A549 (cell line): ENCODE results near the gene DDO. TPM values are rescaled to one million over a fixed set of nuclear protein-coding genes. Genes with fewer than 3 reads are reported as not detected.

Experiments used
- ATAC-seq, 2 experiments: fragments of 200-7000 bp in 1 of 2; fragments of >200 bp in 1 of 2; cut with Nextera tagmentation in 1 of 2; cut with Tn5 transposase in 1 of 2; 3 replicates each; pipeline versions ENCODE4 v1.8.0 to v1.9.1; 2018 to 2020; ENCODE audit warnings: mild to moderate bottlenecking in 1 of 2, moderate library complexity in 1 of 2
- CTCF ChIA-PET: fragments of 300-600 bp; sonication (Branson Sonifier 250); formaldehyde crosslinking; extraction: SDS; loops from one replicate; lab custom pipeline; 2021; ENCODE audit warnings: antibody characterized with exemption, inconsistent platforms; lab: Yijun Ruan, JAX
- POLR2A ChIA-PET: fragments of 350-600 bp; formaldehyde crosslinking; extraction: SDS; loops from one replicate; lab custom pipeline; 2021; ENCODE audit warnings: antibody characterized with exemption, inconsistent platforms; lab: Yijun Ruan, JAX
- DNase-seq, 2 experiments: peaks; one replicate each; pipeline versions ENCODE4 v3.0.0 to v3.0.0-alpha.2; 2011 to 2016; ENCODE audit warnings: low read depth in 1 of 2, low spot score in 1 of 2
- FAIRE-seq: peaks from 2 replicates; lab custom pipeline; 2011; peaks lifted over from hg19 to GRCh38; lab: Jason Lieb, UNC
- H3K27ac ChIP-seq, 2 experiments: fragments of >200 bp; sonication (Bioruptor Twin); formaldehyde crosslinking; 3 replicates each; pipeline ENCODE4 v1.5.1; 2016 to 2017
- H3K4me1 ChIP-seq: fragments of >200 bp; sonication (Bioruptor Twin); formaldehyde crosslinking; 3 replicates; pipeline ENCODE4 v1.6.1; 2016
- H3K4me2 ChIP-seq: fragments of >200 bp; sonication (Bioruptor Twin); formaldehyde crosslinking; 3 replicates; pipeline ENCODE4 v1.6.1; 2016
- H3K4me3 ChIP-seq: fragments of >200 bp; sonication (Bioruptor Twin); formaldehyde crosslinking; 3 replicates; pipeline ENCODE4 v1.5.1; 2016
- H3K9me3 ChIP-seq: fragments of >200 bp; sonication (Bioruptor Twin); formaldehyde crosslinking; 3 replicates; pipeline ENCODE4 v1.6.1; 2016
- BHLHE40 ChIP-seq: IDR thresholded peaks from 2 replicates; pipeline ENCODE4 v1.6.1; 2012; ENCODE audit warnings: low read depth, low read length, inconsistent platforms
- EHMT2 ChIP-seq: fragments of 200-600 bp; sonication (generic); IDR thresholded peaks from 2 replicates; pipeline ENCODE4 v1.6.1; 2016; ENCODE audit warnings: antibody characterized with exemption, low read depth, mild to moderate bottlenecking, moderate library complexity
- EP300 ChIP-seq, 2 experiments: fragments of >200 bp; sonication (Bioruptor Twin); formaldehyde crosslinking; IDR thresholded peaks; 2 replicates in 1 of 2; 3 replicates in 1 of 2; pipeline ENCODE4 v1.6.1; 2016 to 2017
- FOSB ChIP-seq: fragments of 250-450 bp; sonication (Bioruptor Pico); IDR thresholded peaks from 2 replicates; pipeline ENCODE4 v1.5.0; 2020; ENCODE audit warnings: mild to moderate bottlenecking, moderate library complexity
- HDAC2 ChIP-seq: fragments of 200-600 bp; sonication (generic); IDR thresholded peaks from 2 replicates; pipeline ENCODE4 v1.6.1; 2016
- HOXB13 ChIP-seq: fragments of 250-450 bp; sonication (Bioruptor Pico); IDR thresholded peaks from 2 replicates; pipeline ENCODE4 v1.5.0; 2020; ENCODE audit warnings: low read depth, mild to moderate bottlenecking, moderate library complexity
- MYC ChIP-seq: IDR thresholded peaks from 2 replicates; pipeline ENCODE4 v1.6.1; 2012; ENCODE audit warnings: mild to moderate bottlenecking, inconsistent platforms, low read length, improper control_type of control experiment, borderline replicate concordance
- PHF8 ChIP-seq: fragments of 200-600 bp; sonication (generic); IDR thresholded peaks from 2 replicates; pipeline ENCODE4 v1.6.1; 2016; ENCODE audit warnings: low read depth, mild to moderate bottlenecking, antibody characterized with exemption, moderate library complexity, borderline replicate concordance
- POLR2AphosphoS2 ChIP-seq: conservative IDR thresholded peaks from 2 replicates; pipeline ENCODE4 v1.6.1; 2012; ENCODE audit warnings: low read length, improper control_type of control experiment, inconsistent platforms
- RARB ChIP-seq: fragments of 250-450 bp; sonication (Bioruptor Pico); IDR thresholded peaks from 2 replicates; pipeline ENCODE4 v1.8.0; 2021; ENCODE audit warnings: mild to moderate bottlenecking, moderate library complexity
- RCOR1 ChIP-seq: fragments of 150-350 bp; IDR thresholded peaks from 2 replicates; pipeline ENCODE4 v1.6.1; 2014; ENCODE audit warnings: antibody characterized with exemption, low read length, low read depth
- ZFP36 ChIP-seq: fragments of 450-650 bp; IDR thresholded peaks from 2 replicates; pipeline ENCODE4 v1.6.1; 2014; ENCODE audit warnings: borderline replicate concordance; ENCODE audit not compliant: partially characterized antibody
- ZNF302 ChIP-seq: fragments of 250-450 bp; sonication (Bioruptor Pico); IDR thresholded peaks from 2 replicates; pipeline ENCODE4 v1.9.0; 2021; ENCODE audit warnings: inconsistent platforms, mild to moderate bottlenecking, moderate library complexity
- WGBS: methylation state at CpG from one replicate; pipeline ENCODE4 v1.1.6; 2017; ENCODE audit errors: missing lambda C conversion rate; 5-methylcytosine and 5-hydroxymethylcytosine counted together
- polyA plus RNA-seq, 4 experiments: library from polyadenylated mRNA; depleted of rRNA in 3 of 4; stranded (reverse); fragments of >200 nt; fragmentation: RNase III in 1 of 4; extraction: RNeasy Plus Mini Kit Qiagen cat#74134 plus additional on column Dnase treatment in 1 of 4; gene quantifications; 2 replicates in 3 of 4; 3 replicates in 1 of 4; pipeline ENCODE4 v1.2.3, GENCODE V29; 2011 to 2017
- TF ChIP-seq, protein P1 (sequence below): fragments of 150-350 bp; IDR thresholded peaks from 2 replicates; pipeline ENCODE4 v1.6.1; 2014; ENCODE audit warnings: low read depth, mild to moderate bottlenecking, low read length
- TF ChIP-seq, protein P2 (sequence below): fragments of 450-650 bp; IDR thresholded peaks from 2 replicates; pipeline ENCODE4 v1.6.1; 2014; ENCODE audit warnings: antibody characterized with exemption
- TF ChIP-seq, protein P3 (sequence below): IDR thresholded peaks from 2 replicates; pipeline ENCODE4 v1.6.1; 2012; ENCODE audit warnings: low read depth, borderline replicate concordance
- TF ChIP-seq, protein P4 (sequence below): fragments of 250-450 bp; sonication (Bioruptor Pico); IDR thresholded peaks from 2 replicates; pipeline ENCODE4 v1.5.0; 2020; ENCODE audit warnings: low read depth, mild to moderate bottlenecking, moderate library complexity
- TF ChIP-seq, protein P5 (sequence below): fragments of >200 bp; sonication (Bioruptor Twin); formaldehyde crosslinking; IDR thresholded peaks from 3 replicates; pipeline ENCODE4 v1.5.1; 2016
- TF ChIP-seq, protein P6 (sequence below): fragments of 200-600 bp; sonication (generic); IDR thresholded peaks from 2 replicates; pipeline ENCODE4 v1.6.1; 2016; ENCODE audit warnings: antibody characterized with exemption, mild to moderate bottlenecking, moderate library complexity

The DDO gene
- polyA plus RNA-seq, 2 of the 4 experiments (the other 2 are of a cell fraction) = 0.04 to 0.05 TPM

DNA sequence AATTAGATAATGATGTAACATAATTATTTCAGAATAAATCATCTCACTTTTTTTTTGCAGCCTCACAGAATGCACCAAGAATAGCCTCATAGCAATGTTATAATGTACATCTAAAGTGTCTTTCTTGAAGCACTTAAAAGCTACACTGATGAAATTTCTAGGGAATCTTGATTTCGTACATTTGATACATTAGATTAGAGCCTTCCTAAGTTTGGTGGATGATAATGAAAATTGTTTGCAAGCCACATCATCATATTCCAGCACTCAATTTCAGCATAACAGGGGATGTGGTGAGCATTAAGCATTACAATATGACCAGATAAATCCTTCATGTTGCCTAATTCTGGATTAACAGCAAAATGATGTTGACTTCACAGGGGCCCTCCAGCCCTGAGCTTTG, 47.5 kb downstream of the DDO start:
- FAIRE-seq = no peak
- Histone ChIP-seq H3K27ac (no peak overlapping the region), H3K4me2 (no peak overlapping the region), H3K4me1 (no peaks in the 10 kb centered on the region), H3K4me3 (no peak overlapping the region), H3K9me3 (no peaks in the 10 kb centered on the region)
- 28% methylated on average over 1 of the region's 1 CpG for WGBS
- DNase-seq = no peak
- TF ChIP-seq ZFP36 (no peak), MYC (no peak), HOXB13 (CRISPR knock-in tag) (no peak), PHF8 (no peak), ZNF302 (CRISPR knock-in tag) (no peak), EP300 (IDR thresholded peaks at IDR 0.05) (no peak), EHMT2 (no peak), HDAC2 (no peak), FOSB (CRISPR knock-in tag) (no peak), BHLHE40 (no peak), RCOR1 (no peak), RARB (CRISPR knock-in tag) (no peak)
- TF ChIP-seq, protein P1, sequence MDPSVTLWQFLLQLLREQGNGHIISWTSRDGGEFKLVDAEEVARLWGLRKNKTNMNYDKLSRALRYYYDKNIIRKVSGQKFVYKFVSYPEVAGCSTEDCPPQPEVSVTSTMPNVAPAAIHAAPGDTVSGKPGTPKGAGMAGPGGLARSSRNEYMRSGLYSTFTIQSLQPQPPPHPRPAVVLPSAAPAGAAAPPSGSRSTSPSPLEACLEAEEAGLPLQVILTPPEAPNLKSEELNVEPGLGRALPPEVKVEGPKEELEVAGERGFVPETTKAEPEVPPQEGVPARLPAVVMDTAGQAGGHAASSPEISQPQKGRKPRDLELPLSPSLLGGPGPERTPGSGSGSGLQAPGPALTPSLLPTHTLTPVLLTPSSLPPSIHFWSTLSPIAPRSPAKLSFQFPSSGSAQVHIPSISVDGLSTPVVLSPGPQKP = no peak
- TF ChIP-seq, protein P2, sequence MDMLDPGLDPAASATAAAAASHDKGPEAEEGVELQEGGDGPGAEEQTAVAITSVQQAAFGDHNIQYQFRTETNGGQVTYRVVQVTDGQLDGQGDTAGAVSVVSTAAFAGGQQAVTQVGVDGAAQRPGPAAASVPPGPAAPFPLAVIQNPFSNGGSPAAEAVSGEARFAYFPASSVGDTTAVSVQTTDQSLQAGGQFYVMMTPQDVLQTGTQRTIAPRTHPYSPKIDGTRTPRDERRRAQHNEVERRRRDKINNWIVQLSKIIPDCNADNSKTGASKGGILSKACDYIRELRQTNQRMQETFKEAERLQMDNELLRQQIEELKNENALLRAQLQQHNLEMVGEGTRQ = no peak
- TF ChIP-seq, protein P3, sequence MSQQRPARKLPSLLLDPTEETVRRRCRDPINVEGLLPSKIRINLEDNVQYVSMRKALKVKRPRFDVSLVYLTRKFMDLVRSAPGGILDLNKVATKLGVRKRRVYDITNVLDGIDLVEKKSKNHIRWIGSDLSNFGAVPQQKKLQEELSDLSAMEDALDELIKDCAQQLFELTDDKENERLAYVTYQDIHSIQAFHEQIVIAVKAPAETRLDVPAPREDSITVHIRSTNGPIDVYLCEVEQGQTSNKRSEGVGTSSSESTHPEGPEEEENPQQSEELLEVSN = no peak
- TF ChIP-seq, protein P4, sequence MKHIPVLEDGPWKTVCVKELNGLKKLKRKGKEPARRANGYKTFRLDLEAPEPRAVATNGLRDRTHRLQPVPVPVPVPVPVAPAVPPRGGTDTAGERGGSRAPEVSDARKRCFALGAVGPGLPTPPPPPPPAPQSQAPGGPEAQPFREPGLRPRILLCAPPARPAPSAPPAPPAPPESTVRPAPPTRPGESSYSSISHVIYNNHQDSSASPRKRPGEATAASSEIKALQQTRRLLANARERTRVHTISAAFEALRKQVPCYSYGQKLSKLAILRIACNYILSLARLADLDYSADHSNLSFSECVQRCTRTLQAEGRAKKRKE (CRISPR knock-in tag) = no peak
- ATAC-seq = no peak
- ChIA-PET POLR2A (no interaction called here), CTCF (interaction anchor here (1.5 kb wide), 1 partner anchor 328 kb away, joined by 3 read pairs; no protein-coding TSS in a partner anchor)

DNA sequence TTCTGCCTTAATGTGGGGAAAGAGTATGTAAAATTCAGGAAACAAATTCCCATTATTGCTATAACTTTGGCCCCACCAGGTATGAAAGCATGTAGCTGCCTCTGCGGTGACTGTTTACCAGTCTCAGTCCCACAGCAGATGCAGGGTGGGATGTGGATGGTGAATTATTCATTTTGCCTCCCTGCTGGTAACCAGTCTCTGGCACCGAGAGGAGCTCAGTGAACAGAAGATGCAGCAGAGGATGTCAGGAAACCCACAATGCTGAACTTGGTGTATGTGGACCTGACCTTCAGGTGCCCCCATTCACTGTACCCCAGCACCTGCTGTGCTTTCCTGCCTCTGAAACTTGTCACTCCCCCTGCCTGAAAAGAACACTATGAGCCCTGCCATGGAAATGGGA, 48.4 kb downstream of the DDO start:
- POLR2A ChIA-PET = no interaction called here
- Histone ChIP-seq H3K27ac (no peak overlapping the region), H3K4me3 (no peak overlapping the region), H3K4me2 (no peak overlapping the region), H3K9me3 (no peaks in the 10 kb centered on the region), H3K4me1 (no peaks in the 10 kb centered on the region)
- ATAC-seq (no peak), DNase-seq (no peak), FAIRE-seq (no peak)
- WGBS = 34% methylated on average over 2 of the region's 2 CpGs
- CTCF ChIA-PET = no interaction called here
- TF ChIP-seq POLR2AphosphoS2 = no peak
- TF ChIP-seq, protein P5, sequence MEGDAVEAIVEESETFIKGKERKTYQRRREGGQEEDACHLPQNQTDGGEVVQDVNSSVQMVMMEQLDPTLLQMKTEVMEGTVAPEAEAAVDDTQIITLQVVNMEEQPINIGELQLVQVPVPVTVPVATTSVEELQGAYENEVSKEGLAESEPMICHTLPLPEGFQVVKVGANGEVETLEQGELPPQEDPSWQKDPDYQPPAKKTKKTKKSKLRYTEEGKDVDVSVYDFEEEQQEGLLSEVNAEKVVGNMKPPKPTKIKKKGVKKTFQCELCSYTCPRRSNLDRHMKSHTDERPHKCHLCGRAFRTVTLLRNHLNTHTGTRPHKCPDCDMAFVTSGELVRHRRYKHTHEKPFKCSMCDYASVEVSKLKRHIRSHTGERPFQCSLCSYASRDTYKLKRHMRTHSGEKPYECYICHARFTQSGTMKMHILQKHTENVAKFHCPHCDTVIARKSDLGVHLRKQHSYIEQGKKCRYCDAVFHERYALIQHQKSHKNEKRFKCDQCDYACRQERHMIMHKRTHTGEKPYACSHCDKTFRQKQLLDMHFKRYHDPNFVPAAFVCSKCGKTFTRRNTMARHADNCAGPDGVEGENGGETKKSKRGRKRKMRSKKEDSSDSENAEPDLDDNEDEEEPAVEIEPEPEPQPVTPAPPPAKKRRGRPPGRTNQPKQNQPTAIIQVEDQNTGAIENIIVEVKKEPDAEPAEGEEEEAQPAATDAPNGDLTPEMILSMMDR = no peak
- no peak for TF ChIP-seq EP300 (IDR thresholded peaks at IDR 0.05)
- TF ChIP-seq, protein P6, sequence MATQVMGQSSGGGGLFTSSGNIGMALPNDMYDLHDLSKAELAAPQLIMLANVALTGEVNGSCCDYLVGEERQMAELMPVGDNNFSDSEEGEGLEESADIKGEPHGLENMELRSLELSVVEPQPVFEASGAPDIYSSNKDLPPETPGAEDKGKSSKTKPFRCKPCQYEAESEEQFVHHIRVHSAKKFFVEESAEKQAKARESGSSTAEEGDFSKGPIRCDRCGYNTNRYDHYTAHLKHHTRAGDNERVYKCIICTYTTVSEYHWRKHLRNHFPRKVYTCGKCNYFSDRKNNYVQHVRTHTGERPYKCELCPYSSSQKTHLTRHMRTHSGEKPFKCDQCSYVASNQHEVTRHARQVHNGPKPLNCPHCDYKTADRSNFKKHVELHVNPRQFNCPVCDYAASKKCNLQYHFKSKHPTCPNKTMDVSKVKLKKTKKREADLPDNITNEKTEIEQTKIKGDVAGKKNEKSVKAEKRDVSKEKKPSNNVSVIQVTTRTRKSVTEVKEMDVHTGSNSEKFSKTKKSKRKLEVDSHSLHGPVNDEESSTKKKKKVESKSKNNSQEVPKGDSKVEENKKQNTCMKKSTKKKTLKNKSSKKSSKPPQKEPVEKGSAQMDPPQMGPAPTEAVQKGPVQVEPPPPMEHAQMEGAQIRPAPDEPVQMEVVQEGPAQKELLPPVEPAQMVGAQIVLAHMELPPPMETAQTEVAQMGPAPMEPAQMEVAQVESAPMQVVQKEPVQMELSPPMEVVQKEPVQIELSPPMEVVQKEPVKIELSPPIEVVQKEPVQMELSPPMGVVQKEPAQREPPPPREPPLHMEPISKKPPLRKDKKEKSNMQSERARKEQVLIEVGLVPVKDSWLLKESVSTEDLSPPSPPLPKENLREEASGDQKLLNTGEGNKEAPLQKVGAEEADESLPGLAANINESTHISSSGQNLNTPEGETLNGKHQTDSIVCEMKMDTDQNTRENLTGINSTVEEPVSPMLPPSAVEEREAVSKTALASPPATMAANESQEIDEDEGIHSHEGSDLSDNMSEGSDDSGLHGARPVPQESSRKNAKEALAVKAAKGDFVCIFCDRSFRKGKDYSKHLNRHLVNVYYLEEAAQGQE = no peak
- TF ChIP-seq, all 56 proteins: peak for 0
